HEK293 (cell line): ENCODE results near the gene FES.

ENCODE experiments used
- CTCF ChIA-PET: fragments of 350-600 bp; formaldehyde crosslinking; extraction: SDS; loops from one replicate; lab custom pipeline; 2021; ENCODE audit warnings: antibody characterized with exemption; lab: Yijun Ruan, JAX
- POLR2A ChIA-PET: fragments of 300-600 bp; formaldehyde crosslinking; extraction: SDS; loops from one replicate; lab custom pipeline; 2020; ENCODE audit warnings: antibody characterized with exemption, inconsistent platforms; lab: Yijun Ruan, JAX
- H3K27ac ChIP-seq: fragments of 200-500 bp; sonication (Bioruptor generic); 2 replicates; pipeline ENCODE4 v1.5.1; 2014; ENCODE audit warnings: low read depth, low read length, control low read depth, inconsistent platforms; ENCODE audit errors: extremely low read depth
- H3K36me3 ChIP-seq, 2 experiments: fragments of 200-500 bp in 1 of 2; sonication (Bioruptor generic) in 1 of 2; 1 replicate in 1 of 2; 2 replicates in 1 of 2; pipeline ENCODE4 v1.5.1; 2014 to 2017; ENCODE audit warnings: inconsistent platforms in 2 of 2, low read length in 2 of 2; ENCODE audit not compliant: control insufficient read depth in 2 of 2, insufficient read depth in 1 of 2
- H3K4me1 ChIP-seq: fragments of 200-500 bp; sonication (Bioruptor generic); 2 replicates; pipeline ENCODE4 v1.5.1; 2014; ENCODE audit warnings: mild to moderate bottlenecking, low read length, inconsistent platforms; ENCODE audit not compliant: control insufficient read depth, insufficient read depth
- H3K4me3 ChIP-seq: 2 replicates; pipeline ENCODE4 v1.5.1; 2011; ENCODE audit warnings: low read depth, mild to moderate bottlenecking, control low read depth, low read length, moderate library complexity
- H3K9me3 ChIP-seq: fragments of 200-500 bp; sonication (Bioruptor generic); 2 replicates; pipeline ENCODE4 v1.5.1; 2014; ENCODE audit warnings: low read depth, low read length, inconsistent platforms; ENCODE audit not compliant: control insufficient read depth, insufficient read depth
- BCL11B ChIP-seq: fragments of 450-650 bp; formaldehyde crosslinking; IDR thresholded peaks from 2 replicates; pipeline ENCODE4 v1.5.1; 2016; ENCODE audit warnings: low read depth, missing biosample characterization, missing genetic modification characterization
- EGR2 ChIP-seq: fragments of 450-650 bp; formaldehyde crosslinking; IDR thresholded peaks from 2 replicates; pipeline ENCODE4 v1.5.1; 2016; ENCODE audit warnings: low read depth, missing biosample characterization, missing genetic modification characterization
- GLI2 ChIP-seq: fragments of 450-650 bp; formaldehyde crosslinking; IDR thresholded peaks from 2 replicates; pipeline ENCODE4; 2017; ENCODE audit warnings: missing biosample characterization, missing genetic modification characterization, low read depth, borderline replicate concordance
- HOXA7 ChIP-seq: sonication (generic); formaldehyde crosslinking; IDR thresholded peaks from 2 replicates; pipeline ENCODE4 v1.8.1; 2022; ENCODE audit warnings: missing genetic modification reagents, borderline replicate concordance
- HOXC10 ChIP-seq: sonication (generic); formaldehyde crosslinking; IDR thresholded peaks from 2 replicates; pipeline ENCODE4 v1.8.1; 2023; ENCODE audit warnings: mild to moderate bottlenecking, missing genetic modification reagents
- IKZF3 ChIP-seq: fragments of 450-650 bp; IDR thresholded peaks from 2 replicates; pipeline ENCODE4 v1.5.0; 2018; ENCODE audit warnings: missing biosample characterization, mild to moderate bottlenecking, missing genetic modification characterization, moderate library complexity
- KLF10 ChIP-seq: fragments of 450-650 bp; IDR thresholded peaks from 2 replicates; pipeline ENCODE4 v1.5.1; 2018; ENCODE audit warnings: missing biosample characterization, mild to moderate bottlenecking, missing genetic modification characterization
- MYNN ChIP-seq: fragments of 450-650 bp; formaldehyde crosslinking; IDR thresholded peaks from 2 replicates; pipeline ENCODE4 v1.5.1; 2016; ENCODE audit warnings: missing biosample characterization, missing genetic modification characterization, borderline replicate concordance
- ZBTB20 ChIP-seq: fragments of 450-650 bp; formaldehyde crosslinking; IDR thresholded peaks from 2 replicates; pipeline ENCODE4 v1.5.1; 2016; ENCODE audit warnings: missing biosample characterization, missing genetic modification characterization
- ZFP41 ChIP-seq: fragments of 450-650 bp; formaldehyde crosslinking; IDR thresholded peaks from 2 replicates; pipeline ENCODE4 v1.5.1; 2016; ENCODE audit warnings: missing biosample characterization, missing genetic modification characterization, borderline replicate concordance
- ZNF121 ChIP-seq: fragments of 450-650 bp; formaldehyde crosslinking; IDR thresholded peaks from 2 replicates; pipeline ENCODE4 v1.5.1; 2016; ENCODE audit warnings: missing biosample characterization, missing genetic modification characterization
- ZNF133 ChIP-seq: fragments of 450-650 bp; formaldehyde crosslinking; IDR thresholded peaks from 2 replicates; pipeline ENCODE4 v1.5.1; 2016; ENCODE audit warnings: missing biosample characterization, missing genetic modification characterization
- ZNF394 ChIP-seq: fragments of 450-650 bp; formaldehyde crosslinking; IDR thresholded peaks from 2 replicates; pipeline ENCODE4 v1.5.1; 2016; ENCODE audit warnings: missing biosample characterization, missing genetic modification characterization, mild to moderate bottlenecking, moderate library complexity, borderline replicate concordance
- ZNF404 ChIP-seq: fragments of 450-650 bp; formaldehyde crosslinking; IDR thresholded peaks from 2 replicates; pipeline ENCODE4 v1.5.1; 2017; ENCODE audit warnings: missing biosample characterization, missing genetic modification characterization
- ZNF501 ChIP-seq: fragments of 450-650 bp; formaldehyde crosslinking; IDR thresholded peaks from 2 replicates; pipeline ENCODE4 v1.5.1; 2016; ENCODE audit warnings: missing biosample characterization, missing genetic modification characterization
- ZNF510 ChIP-seq: fragments of 450-650 bp; formaldehyde crosslinking; IDR thresholded peaks from 2 replicates; pipeline ENCODE4 v1.5.1; 2018; ENCODE audit warnings: mild to moderate bottlenecking, missing genetic modification characterization, missing biosample characterization; ENCODE audit not compliant: insufficient replicate concordance
- ZNF558 ChIP-seq: fragments of 450-650 bp; formaldehyde crosslinking; IDR thresholded peaks from 2 replicates; pipeline ENCODE4 v1.5.1; 2016; ENCODE audit warnings: missing biosample characterization, missing genetic modification characterization
- ZNF580 ChIP-seq: fragments of 450-650 bp; formaldehyde crosslinking; IDR thresholded peaks from 2 replicates; pipeline ENCODE4 v1.5.1; 2016; ENCODE audit warnings: missing biosample characterization, missing genetic modification characterization
- ZNF585B ChIP-seq: fragments of 450-650 bp; formaldehyde crosslinking; IDR thresholded peaks from 2 replicates; pipeline ENCODE4 v1.5.1; 2016; ENCODE audit warnings: missing biosample characterization, missing genetic modification characterization
- ZNF610 ChIP-seq: fragments of 450-650 bp; formaldehyde crosslinking; IDR thresholded peaks from 2 replicates; pipeline ENCODE4 v1.5.1; 2016; ENCODE audit warnings: missing biosample characterization, missing genetic modification characterization, borderline replicate concordance
- ZNF623 ChIP-seq: fragments of 450-650 bp; formaldehyde crosslinking; IDR thresholded peaks from 2 replicates; pipeline ENCODE4 v1.5.1; 2016; ENCODE audit warnings: missing biosample characterization, missing genetic modification characterization
- ZNF624 ChIP-seq: fragments of 450-650 bp; formaldehyde crosslinking; IDR thresholded peaks from 2 replicates; pipeline ENCODE4 v1.5.1; 2017; ENCODE audit warnings: missing biosample characterization, missing genetic modification characterization
- ZNF677 ChIP-seq: fragments of 450-650 bp; IDR thresholded peaks from 2 replicates; pipeline ENCODE4 v1.5.0; 2018; ENCODE audit warnings: missing biosample characterization, mild to moderate bottlenecking, missing genetic modification characterization, moderate library complexity
- ZNF792 ChIP-seq: fragments of 450-650 bp; formaldehyde crosslinking; IDR thresholded peaks from 2 replicates; pipeline ENCODE4 v1.5.1; 2016; ENCODE audit warnings: missing biosample characterization, missing genetic modification characterization
- TF ChIP-seq, protein P1 (sequence below): fragments of 450-650 bp; formaldehyde crosslinking; IDR thresholded peaks from 2 replicates; pipeline ENCODE4 v1.5.1; 2016; ENCODE audit warnings: missing biosample characterization, missing genetic modification characterization
- TF ChIP-seq, protein P2 (sequence below): fragments of 450-650 bp; formaldehyde crosslinking; IDR thresholded peaks from 2 replicates; pipeline ENCODE4 v1.5.1; 2017; ENCODE audit warnings: missing biosample characterization, missing genetic modification characterization
- TF ChIP-seq, protein P3 (sequence below): fragments of 450-650 bp; formaldehyde crosslinking; IDR thresholded peaks from 2 replicates; pipeline ENCODE4 v1.5.1; 2017; ENCODE audit warnings: missing biosample characterization, missing genetic modification characterization
- TF ChIP-seq, protein P4 (sequence below): fragments of 450-650 bp; formaldehyde crosslinking; IDR thresholded peaks from 2 replicates; pipeline ENCODE4 v1.5.1; 2016; ENCODE audit warnings: missing biosample characterization, missing genetic modification characterization, borderline replicate concordance

Gene FES

DNA sequence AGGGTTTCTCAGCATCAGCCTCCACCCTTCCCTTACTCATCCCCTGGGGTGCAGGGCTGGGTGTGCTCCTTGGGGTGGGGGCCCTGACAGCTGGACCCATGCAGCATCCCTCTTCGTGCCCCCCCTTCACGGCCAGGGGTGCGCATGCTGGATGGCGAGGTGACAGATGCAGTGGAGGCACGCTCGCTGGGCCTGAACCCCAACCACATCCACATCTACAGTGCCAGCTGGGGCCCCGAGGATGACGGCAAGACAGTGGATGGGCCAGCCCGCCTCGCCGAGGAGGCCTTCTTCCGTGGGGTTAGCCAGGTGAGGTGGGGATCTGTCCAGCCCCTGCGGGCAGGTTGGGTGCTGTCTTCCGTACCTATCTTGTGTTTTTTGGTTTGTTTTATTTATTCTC lies 6.3 kb upstream of the FES start:
- Histone ChIP-seq H3K27ac (no peak overlapping the region), H3K4me3 (no peak overlapping the region), H3K9me3 (no peaks in the 10 kb centered on the region), H3K36me3 (peaks cover 15 to 80% of the 10 kb centered on the region in 2 experiments), H3K4me1 (peaks cover 16% of the 10 kb centered on the region)
- TF ChIP-seq ZNF580 (tag by site-specific recombination) (no peak), ZNF610 (tag by site-specific recombination) (no peak), ZNF558 (tag by site-specific recombination) (no peak), ZNF404 (tag by site-specific recombination) (no peak), ZNF624 (no peak), ZBTB20 (tag by site-specific recombination) (no peak), ZNF510 (tag by site-specific recombination) (no peak), ZNF394 (tag by site-specific recombination) (no peak), GLI2 (tag by site-specific recombination) (no peak), BCL11B (tag by site-specific recombination) (no peak), ZFP41 (tag by site-specific recombination) (no peak), ZNF623 (tag by site-specific recombination) (no peak)
- TF ChIP-seq, protein P1, sequence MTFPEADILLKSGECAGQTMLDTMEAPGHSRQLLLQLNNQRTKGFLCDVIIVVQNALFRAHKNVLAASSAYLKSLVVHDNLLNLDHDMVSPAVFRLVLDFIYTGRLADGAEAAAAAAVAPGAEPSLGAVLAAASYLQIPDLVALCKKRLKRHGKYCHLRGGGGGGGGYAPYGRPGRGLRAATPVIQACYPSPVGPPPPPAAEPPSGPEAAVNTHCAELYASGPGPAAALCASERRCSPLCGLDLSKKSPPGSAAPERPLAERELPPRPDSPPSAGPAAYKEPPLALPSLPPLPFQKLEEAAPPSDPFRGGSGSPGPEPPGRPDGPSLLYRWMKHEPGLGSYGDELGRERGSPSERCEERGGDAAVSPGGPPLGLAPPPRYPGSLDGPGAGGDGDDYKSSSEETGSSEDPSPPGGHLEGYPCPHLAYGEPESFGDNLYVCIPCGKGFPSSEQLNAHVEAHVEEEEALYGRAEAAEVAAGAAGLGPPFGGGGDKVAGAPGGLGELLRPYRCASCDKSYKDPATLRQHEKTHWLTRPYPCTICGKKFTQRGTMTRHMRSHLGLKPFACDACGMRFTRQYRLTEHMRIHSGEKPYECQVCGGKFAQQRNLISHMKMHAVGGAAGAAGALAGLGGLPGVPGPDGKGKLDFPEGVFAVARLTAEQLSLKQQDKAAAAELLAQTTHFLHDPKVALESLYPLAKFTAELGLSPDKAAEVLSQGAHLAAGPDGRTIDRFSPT (tag by site-specific recombination) = no peak
- TF ChIP-seq, protein P2, sequence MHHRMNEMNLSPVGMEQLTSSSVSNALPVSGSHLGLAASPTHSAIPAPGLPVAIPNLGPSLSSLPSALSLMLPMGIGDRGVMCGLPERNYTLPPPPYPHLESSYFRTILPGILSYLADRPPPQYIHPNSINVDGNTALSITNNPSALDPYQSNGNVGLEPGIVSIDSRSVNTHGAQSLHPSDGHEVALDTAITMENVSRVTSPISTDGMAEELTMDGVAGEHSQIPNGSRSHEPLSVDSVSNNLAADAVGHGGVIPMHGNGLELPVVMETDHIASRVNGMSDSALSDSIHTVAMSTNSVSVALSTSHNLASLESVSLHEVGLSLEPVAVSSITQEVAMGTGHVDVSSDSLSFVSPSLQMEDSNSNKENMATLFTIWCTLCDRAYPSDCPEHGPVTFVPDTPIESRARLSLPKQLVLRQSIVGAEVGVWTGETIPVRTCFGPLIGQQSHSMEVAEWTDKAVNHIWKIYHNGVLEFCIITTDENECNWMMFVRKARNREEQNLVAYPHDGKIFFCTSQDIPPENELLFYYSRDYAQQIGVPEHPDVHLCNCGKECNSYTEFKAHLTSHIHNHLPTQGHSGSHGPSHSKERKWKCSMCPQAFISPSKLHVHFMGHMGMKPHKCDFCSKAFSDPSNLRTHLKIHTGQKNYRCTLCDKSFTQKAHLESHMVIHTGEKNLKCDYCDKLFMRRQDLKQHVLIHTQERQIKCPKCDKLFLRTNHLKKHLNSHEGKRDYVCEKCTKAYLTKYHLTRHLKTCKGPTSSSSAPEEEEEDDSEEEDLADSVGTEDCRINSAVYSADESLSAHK (tag by site-specific recombination) = no peak
- TF ChIP-seq, protein P3, sequence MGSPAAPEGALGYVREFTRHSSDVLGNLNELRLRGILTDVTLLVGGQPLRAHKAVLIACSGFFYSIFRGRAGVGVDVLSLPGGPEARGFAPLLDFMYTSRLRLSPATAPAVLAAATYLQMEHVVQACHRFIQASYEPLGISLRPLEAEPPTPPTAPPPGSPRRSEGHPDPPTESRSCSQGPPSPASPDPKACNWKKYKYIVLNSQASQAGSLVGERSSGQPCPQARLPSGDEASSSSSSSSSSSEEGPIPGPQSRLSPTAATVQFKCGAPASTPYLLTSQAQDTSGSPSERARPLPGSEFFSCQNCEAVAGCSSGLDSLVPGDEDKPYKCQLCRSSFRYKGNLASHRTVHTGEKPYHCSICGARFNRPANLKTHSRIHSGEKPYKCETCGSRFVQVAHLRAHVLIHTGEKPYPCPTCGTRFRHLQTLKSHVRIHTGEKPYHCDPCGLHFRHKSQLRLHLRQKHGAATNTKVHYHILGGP (tag by site-specific recombination) = no peak
- CTCF ChIA-PET = no interaction called here
- POLR2A ChIA-PET = no interaction called here

GRCh38 chr15:90878660-90879059 lies 5.6 kb upstream of the FES start:
- Histone ChIP-seq H3K4me3 (no peak overlapping the region), H3K4me1 (peaks cover 9% of the 10 kb centered on the region), H3K36me3 (peaks cover 15 to 78% of the 10 kb centered on the region in 2 experiments), H3K27ac (no peak overlapping the region), H3K9me3 (no peaks in the 10 kb centered on the region)
- POLR2A ChIA-PET = no interaction called here
- CTCF ChIA-PET = no interaction called here
- TF ChIP-seq ZNF677 (tag by site-specific recombination) = no peak
- no peak for TF ChIP-seq KLF10
- TF ChIP-seq ZNF792 (tag by site-specific recombination) = no peak
- no peak for TF ChIP-seq ZNF121 (tag by site-specific recombination)
- TF ChIP-seq EGR2 (tag by site-specific recombination) = no peak
- TF ChIP-seq ZNF133 = no peak
- no peak for TF ChIP-seq ZNF501
- TF ChIP-seq, protein P4, sequence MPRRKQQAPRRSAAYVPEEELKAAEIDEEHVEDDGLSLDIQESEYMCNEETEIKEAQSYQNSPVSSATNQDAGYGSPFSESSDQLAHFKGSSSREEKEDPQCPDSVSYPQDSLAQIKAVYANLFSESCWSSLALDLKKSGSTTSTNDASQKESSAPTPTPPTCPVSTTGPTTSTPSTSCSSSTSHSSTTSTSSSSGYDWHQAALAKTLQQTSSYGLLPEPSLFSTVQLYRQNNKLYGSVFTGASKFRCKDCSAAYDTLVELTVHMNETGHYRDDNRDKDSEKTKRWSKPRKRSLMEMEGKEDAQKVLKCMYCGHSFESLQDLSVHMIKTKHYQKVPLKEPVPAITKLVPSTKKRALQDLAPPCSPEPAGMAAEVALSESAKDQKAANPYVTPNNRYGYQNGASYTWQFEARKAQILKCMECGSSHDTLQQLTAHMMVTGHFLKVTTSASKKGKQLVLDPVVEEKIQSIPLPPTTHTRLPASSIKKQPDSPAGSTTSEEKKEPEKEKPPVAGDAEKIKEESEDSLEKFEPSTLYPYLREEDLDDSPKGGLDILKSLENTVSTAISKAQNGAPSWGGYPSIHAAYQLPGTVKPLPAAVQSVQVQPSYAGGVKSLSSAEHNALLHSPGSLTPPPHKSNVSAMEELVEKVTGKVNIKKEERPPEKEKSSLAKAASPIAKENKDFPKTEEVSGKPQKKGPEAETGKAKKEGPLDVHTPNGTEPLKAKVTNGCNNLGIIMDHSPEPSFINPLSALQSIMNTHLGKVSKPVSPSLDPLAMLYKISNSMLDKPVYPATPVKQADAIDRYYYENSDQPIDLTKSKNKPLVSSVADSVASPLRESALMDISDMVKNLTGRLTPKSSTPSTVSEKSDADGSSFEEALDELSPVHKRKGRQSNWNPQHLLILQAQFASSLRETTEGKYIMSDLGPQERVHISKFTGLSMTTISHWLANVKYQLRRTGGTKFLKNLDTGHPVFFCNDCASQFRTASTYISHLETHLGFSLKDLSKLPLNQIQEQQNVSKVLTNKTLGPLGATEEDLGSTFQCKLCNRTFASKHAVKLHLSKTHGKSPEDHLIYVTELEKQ (tag by site-specific recombination) = no peak
- no peak for TF ChIP-seq MYNN (tag by site-specific recombination)
- no peak for TF ChIP-seq HOXC10 (CRISPR knock-in tag)
- TF ChIP-seq HOXA7 = no peak
- no peak for TF ChIP-seq IKZF3 (tag by site-specific recombination)
- TF ChIP-seq ZNF585B = no peak
